Colonic mucosa (tissue), 4 donors: Measurements from ENCODE around the gene EZH2. TPM values are rescaled to one million over a fixed set of nuclear protein-coding genes. Genes with fewer than 3 reads are reported as not detected.
A peak's percentile ranks its signal among the peaks of the same experiment; 100 is the strongest.

Experiments used
- DNase-seq: peaks from one replicate; pipeline ENCODE4 v3.0.0-alpha.2; 2020
- H3K27ac ChIP-seq: fragments of 200-600 bp; one replicate; pipeline ENCODE4 v1.8.0; 2021
- H3K27me3 ChIP-seq: fragments of 200-600 bp; one replicate; pipeline ENCODE4 v1.8.0; 2021
- H3K36me3 ChIP-seq: fragments of 200-600 bp; one replicate; pipeline ENCODE4 v1.8.0; 2021
- H3K4me1 ChIP-seq: fragments of 200-600 bp; one replicate; pipeline ENCODE4 v1.8.0; 2021; ENCODE audit warnings: mild to moderate bottlenecking
- H3K4me3 ChIP-seq: fragments of 200-600 bp; one replicate; pipeline ENCODE4 v1.8.0; 2021
- H3K9ac ChIP-seq, 2 donors: one replicate each; pipeline ENCODE4 v1.7.0; 2013; ENCODE audit warnings: control low read depth in 2 of 2, low read depth in 2 of 2, low read length in 2 of 2
- H3K9me3 ChIP-seq: fragments of 200-600 bp; one replicate; pipeline ENCODE4 v1.8.0; 2021
- CTCF ChIP-seq: fragments of 200-600 bp; IDR thresholded peaks from one replicate; pipeline ENCODE4 v1.8.0; 2022; ENCODE audit warnings: antibody characterized with exemption, mild to moderate bottlenecking
- intact Hi-C: fragments of 100-400 bp; cut with DNase I; formaldehyde crosslinking; loops from one replicate; pipeline ENCODE4 v1.14.1; 2022
- total RNA-seq, 2 donors: library from RNA; stranded (reverse); fragmentation: NEBNext Ultra II Directional in 1 of 2; extraction: Animal tissue kit (Norgen Biotek cat#: 25700) in 1 of 2; gene quantifications; one replicate each; pipeline ENCODE4 v1.2.1, GENCODE V29; 2021
- donor health status: healthy.
- donor health status: DM: no; HTN: no; CAD: no.
- donor health status: DM: no; HTN: no; CAD: no.

EZH2 gene
- total RNA-seq, 2 donors from 2014 or later, result 13.4 to 31.7 TPM

DNA sequence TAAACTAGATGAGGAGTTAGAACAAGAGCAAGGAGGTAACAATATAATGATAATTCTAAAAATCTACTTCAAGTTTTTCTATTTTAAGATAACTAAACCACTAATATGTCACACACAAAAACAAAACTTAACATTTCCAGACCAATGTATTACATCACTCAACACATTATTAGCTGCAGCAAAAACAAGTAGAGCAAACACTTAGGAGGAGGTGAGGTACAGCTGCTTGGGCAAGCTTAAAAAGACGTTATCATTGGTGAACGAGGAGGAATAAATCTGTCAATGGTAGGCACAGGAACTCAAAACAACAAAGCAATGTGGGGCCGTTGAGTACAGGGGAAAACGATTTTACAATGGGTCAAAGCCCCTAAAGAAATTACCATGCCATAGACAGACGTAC, 58.8 kb downstream of the EZH2 start:
- H3K36me3 ChIP-seq, result no peaks in the 10 kb centered on the region
- intact Hi-C loops, result no loop called here

GRCh38 chr7:148824864-148825263, 59.2 kb downstream of the EZH2 start:
- Histone ChIP-seq H3K4me1 (no peaks in the 10 kb centered on the region), H3K4me3 (no peak overlapping the region), H3K9ac (no peak overlapping the region), H3K27ac (no peak overlapping the region), H3K9me3 (no peaks in the 10 kb centered on the region), H3K27me3 (no peaks in the 10 kb centered on the region), H3K36me3 (no peaks in the 10 kb centered on the region)
- no peak for TF ChIP-seq CTCF
- no peak for DNase-seq
- intact Hi-C loops, result no loop called here

More for the DNA sequence above, 58.8 kb downstream of the EZH2 start:
- DNase-seq, result no peak
- Histone ChIP-seq H3K27me3 (no peaks in the 10 kb centered on the region), H3K9ac (no peak overlapping the region), H3K4me3 (no peak overlapping the region), H3K4me1 (no peaks in the 10 kb centered on the region), H3K9me3 (no peaks in the 10 kb centered on the region), H3K27ac (no peak overlapping the region)
- TF ChIP-seq CTCF, result no peak

GRCh38 chr7:148821422-148821821, 62.7 kb downstream of the EZH2 start:
- Histone ChIP-seq H3K36me3 (no peaks in the 10 kb centered on the region), H3K9ac (no peak overlapping the region), H3K9me3 (no peaks in the 10 kb centered on the region), H3K4me1 (no peaks in the 10 kb centered on the region), H3K27ac (no peak overlapping the region), H3K27me3 (no peaks in the 10 kb centered on the region), H3K4me3 (no peak overlapping the region)
- intact Hi-C loops, result no loop called here
- no peak for DNase-seq
- no peak for TF ChIP-seq CTCF

DNA sequence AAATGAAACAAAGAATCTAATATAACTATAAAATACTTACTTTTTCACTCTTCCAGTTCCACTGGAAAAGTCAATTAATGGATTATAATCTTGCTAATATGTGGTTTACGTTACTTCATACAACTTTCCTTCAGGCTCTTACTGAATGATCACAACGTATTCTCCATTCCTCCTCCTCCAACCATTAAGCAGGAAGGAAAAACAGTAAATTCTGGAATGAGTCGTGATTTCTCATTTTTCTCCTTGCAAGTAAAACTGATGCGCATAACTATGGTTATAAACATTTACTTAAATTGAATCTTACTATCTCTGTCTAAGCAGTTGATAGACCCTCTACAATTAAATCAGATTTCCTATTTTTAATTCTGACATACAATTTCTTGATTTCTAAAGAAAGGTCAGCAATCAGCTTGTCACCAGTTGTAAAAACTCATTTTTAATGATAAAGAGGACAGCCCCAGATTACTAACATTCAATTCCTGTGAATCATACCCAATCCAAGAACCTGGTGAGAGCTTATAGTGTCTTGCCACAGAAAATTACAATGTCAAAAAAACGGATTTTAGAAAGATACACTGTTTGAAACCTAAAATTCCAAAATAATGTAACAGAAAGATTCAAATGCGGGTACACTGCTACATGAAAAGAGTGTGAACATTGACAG, 64.3 kb downstream of the EZH2 start:
- DNase-seq, result no peak
- H3K36me3 ChIP-seq, result no peaks in the 10 kb centered on the region
- intact Hi-C loops, result no loop called here
- TF ChIP-seq CTCF, result no peak
- H3K4me1 ChIP-seq, result no peaks in the 10 kb centered on the region
- H3K9ac ChIP-seq, result no peak overlapping the region
- no peak overlapping the region for H3K27ac ChIP-seq
- no peaks in the 10 kb centered on the region for H3K27me3 ChIP-seq
- H3K4me3 ChIP-seq, result no peak overlapping the region
- H3K9me3 ChIP-seq, result no peaks in the 10 kb centered on the region

DNA sequence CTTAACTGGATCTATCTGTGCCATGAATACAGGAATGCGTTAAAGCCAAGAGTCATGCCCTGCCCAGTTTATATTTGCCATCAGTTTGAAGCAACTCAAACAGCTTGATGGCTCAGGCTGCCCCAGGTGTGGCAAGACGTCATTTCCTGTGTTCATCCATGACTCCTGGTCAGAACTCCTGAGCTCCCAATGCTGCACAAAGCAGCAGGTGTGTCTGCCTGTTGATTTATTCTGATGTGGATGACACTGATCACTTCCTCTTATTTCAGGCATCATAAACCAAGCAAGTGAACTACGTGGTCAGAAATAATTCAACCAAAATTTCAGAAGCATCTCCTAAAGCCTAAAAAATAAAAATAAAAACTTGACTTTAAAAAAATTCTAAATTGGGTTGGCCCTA, 68.5 kb downstream of the EZH2 start:
- Histone ChIP-seq H3K9ac (no peak overlapping the region), H3K27ac (no peak overlapping the region), H3K4me1 (no peaks in the 10 kb centered on the region), H3K4me3 (no peak overlapping the region), H3K36me3 (no peaks in the 10 kb centered on the region), H3K9me3 (no peaks in the 10 kb centered on the region), H3K27me3 (no peaks in the 10 kb centered on the region)
- no peak for TF ChIP-seq CTCF
- intact Hi-C loops, result no loop called here
- peak; percentile 35 for DNase-seq
